Hepatocyte (in vitro differentiated cells): Measurements from ENCODE around the gene MEG3. TPM values are rescaled to one million over a fixed set of nuclear protein-coding genes. Genes with fewer than 3 reads are reported as not detected.

Source experiments
- DNase-seq: peaks from one replicate; pipeline ENCODE4 v3.0.0-alpha.2; 2016; ENCODE audit warnings: low spot score
- H2AFZ ChIP-seq: fragments of 200-600 bp; sonication (generic); 2 replicates; pipeline ENCODE4 v1.6.0; 2016; ENCODE audit warnings: antibody characterized with exemption, mild to moderate bottlenecking
- H3K27ac ChIP-seq: fragments of 200-600 bp; sonication (generic); 2 replicates; pipeline ENCODE4 v1.5.1; 2016; ENCODE audit warnings: mild to moderate bottlenecking
- H3K27me3 ChIP-seq: fragments of 200-600 bp; sonication (generic); 2 replicates; pipeline ENCODE4 v1.6.1; 2016
- H3K36me3 ChIP-seq: fragments of 200-600 bp; sonication (generic); replicated peaks from 2 replicates; pipeline ENCODE4 v1.5.1; 2016; ENCODE audit warnings: low read depth; ENCODE audit not compliant: insufficient read depth
- H3K4me1 ChIP-seq: fragments of 200-600 bp; sonication (generic); 2 replicates; pipeline ENCODE4 v1.5.1; 2016; ENCODE audit warnings: mild to moderate bottlenecking, moderate library complexity; ENCODE audit not compliant: insufficient read depth
- H3K4me2 ChIP-seq: fragments of 200-600 bp; sonication (generic); 2 replicates; pipeline ENCODE4 v1.6.0; 2016
- H3K4me3 ChIP-seq: fragments of 200-600 bp; sonication (generic); 2 replicates; pipeline ENCODE4 v1.5.1; 2016; ENCODE audit warnings: mild to moderate bottlenecking
- H3K79me2 ChIP-seq: fragments of 200-600 bp; sonication (generic); 2 replicates; pipeline ENCODE4 v1.6.0; 2017; ENCODE audit warnings: mild to moderate bottlenecking
- H3K9me2 ChIP-seq: fragments of 200-600 bp; sonication (generic); replicated peaks from 2 replicates; pipeline ENCODE4 v1.6.0; 2017; ENCODE audit warnings: mild to moderate bottlenecking; ENCODE audit not compliant: insufficient read depth
- H3K9me3 ChIP-seq: fragments of 200-600 bp; sonication (generic); 2 replicates; pipeline ENCODE4 v1.5.1; 2016; ENCODE audit warnings: low read depth, mild to moderate bottlenecking
- H4K20me1 ChIP-seq: fragments of 200-600 bp; sonication (generic); 2 replicates; pipeline ENCODE4 v1.6.0; 2016; ENCODE audit warnings: mild to moderate bottlenecking; ENCODE audit not compliant: insufficient read depth, poor library complexity, severe bottlenecking
- EZH2 ChIP-seq: fragments of 200-600 bp; sonication (generic); IDR thresholded peaks from 2 replicates; pipeline ENCODE4 v1.6.1; 2016; ENCODE audit warnings: antibody characterized with exemption, mild to moderate bottlenecking, borderline replicate concordance
- EZH2phosphoT487 ChIP-seq: fragments of 200-600 bp; sonication (generic); IDR thresholded peaks from one replicate; pipeline ENCODE4 v1.6.1; 2018; ENCODE audit warnings: antibody characterized with exemption, mild to moderate bottlenecking, low read depth, moderate library complexity; ENCODE audit not compliant: unreplicated experiment, severe bottlenecking
- WGBS: methylation state at CpG from one replicate; pipeline ENCODE4 v1.1.6; 2016; ENCODE audit warnings: low lambda C conversion rate; ENCODE audit errors: missing lambda C conversion rate; 5-methylcytosine and 5-hydroxymethylcytosine counted together
- microRNA counts: library from miRNA; unstranded; fragments of <30 nt; microRNA quantifications from one replicate; lab custom pipeline; 2017
- microRNA-seq: library from miRNA; unstranded; fragments of <30 nt; microRNA quantifications from one replicate; pipeline ENCODE4, GENCODE V29; 2017
- polyA plus RNA-seq: library from polyadenylated mRNA; unstranded; fragments of >200 nt; fragmentation: Nextera tagmentation; extraction: Ambion mirVana; gene quantifications from 2 replicates; pipeline ENCODE4 v1.2.1, GENCODE V29; 2016
- small RNA-seq: library from RNA; depleted of rRNA; stranded (forward); fragments of <200 nt; gene quantifications from one replicate; pipeline ENCODE3, GENCODE V24; 2014
- total RNA-seq: library from RNA; depleted of rRNA; stranded (reverse); fragments of >200 nt; gene quantifications from 2 replicates; pipeline ENCODE4 v1.2.3, GENCODE V29; 2014
- TF ChIP-seq, protein P1 (sequence below): fragments of 200-600 bp; sonication (generic); IDR thresholded peaks from 2 replicates; pipeline ENCODE4 v1.5.1; 2016; ENCODE audit warnings: antibody characterized with exemption, mild to moderate bottlenecking; ENCODE audit not compliant: poor library complexity

MEG3 gene
- total and polyA plus RNA-seq, 2 experiments from 2014 or later: not detected

DNA sequence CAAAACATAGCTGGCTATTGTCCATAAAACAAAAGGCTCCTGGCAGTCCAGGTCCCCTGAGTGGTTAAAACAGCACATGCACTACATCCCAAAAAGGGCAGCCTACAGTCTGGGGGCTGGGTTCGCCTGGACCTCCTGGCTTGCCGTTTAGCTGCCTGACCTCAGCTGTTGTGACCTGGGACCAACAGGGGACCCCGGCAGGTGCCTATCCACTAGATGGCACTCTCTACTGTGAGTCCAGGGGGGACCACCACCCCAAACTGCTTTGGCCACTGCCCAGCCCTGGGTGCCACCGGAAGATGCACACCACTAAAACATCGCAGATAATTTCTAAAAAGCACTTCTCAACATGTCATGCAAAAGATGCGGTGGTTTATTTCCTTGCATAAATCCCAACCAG lies 80.5 kb downstream of the MEG3 start:
- Histone ChIP-seq H4K20me1 (no peaks in the 10 kb centered on the region), H3K9me2 (no peaks in the 10 kb centered on the region), H2AFZ (no peak overlapping the region), H3K36me3 (no peaks in the 10 kb centered on the region), H3K4me2 (no peak overlapping the region), H3K27ac (no peak overlapping the region), H3K4me3 (no peak overlapping the region), H3K79me2 (no peaks in the 10 kb centered on the region), H3K27me3 (peaks cover 29% of the 10 kb centered on the region), H3K4me1 (peaks cover 39% of the 10 kb centered on the region), H3K9me3 (no peaks in the 10 kb centered on the region)
- TF ChIP-seq, protein P1, sequence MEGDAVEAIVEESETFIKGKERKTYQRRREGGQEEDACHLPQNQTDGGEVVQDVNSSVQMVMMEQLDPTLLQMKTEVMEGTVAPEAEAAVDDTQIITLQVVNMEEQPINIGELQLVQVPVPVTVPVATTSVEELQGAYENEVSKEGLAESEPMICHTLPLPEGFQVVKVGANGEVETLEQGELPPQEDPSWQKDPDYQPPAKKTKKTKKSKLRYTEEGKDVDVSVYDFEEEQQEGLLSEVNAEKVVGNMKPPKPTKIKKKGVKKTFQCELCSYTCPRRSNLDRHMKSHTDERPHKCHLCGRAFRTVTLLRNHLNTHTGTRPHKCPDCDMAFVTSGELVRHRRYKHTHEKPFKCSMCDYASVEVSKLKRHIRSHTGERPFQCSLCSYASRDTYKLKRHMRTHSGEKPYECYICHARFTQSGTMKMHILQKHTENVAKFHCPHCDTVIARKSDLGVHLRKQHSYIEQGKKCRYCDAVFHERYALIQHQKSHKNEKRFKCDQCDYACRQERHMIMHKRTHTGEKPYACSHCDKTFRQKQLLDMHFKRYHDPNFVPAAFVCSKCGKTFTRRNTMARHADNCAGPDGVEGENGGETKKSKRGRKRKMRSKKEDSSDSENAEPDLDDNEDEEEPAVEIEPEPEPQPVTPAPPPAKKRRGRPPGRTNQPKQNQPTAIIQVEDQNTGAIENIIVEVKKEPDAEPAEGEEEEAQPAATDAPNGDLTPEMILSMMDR: peak; percentile 48
- TF ChIP-seq EZH2phosphoT487: no peak
- 47% methylated on average over 6 of the region's 6 CpGs for WGBS
- DNase-seq: no peak

DNA sequence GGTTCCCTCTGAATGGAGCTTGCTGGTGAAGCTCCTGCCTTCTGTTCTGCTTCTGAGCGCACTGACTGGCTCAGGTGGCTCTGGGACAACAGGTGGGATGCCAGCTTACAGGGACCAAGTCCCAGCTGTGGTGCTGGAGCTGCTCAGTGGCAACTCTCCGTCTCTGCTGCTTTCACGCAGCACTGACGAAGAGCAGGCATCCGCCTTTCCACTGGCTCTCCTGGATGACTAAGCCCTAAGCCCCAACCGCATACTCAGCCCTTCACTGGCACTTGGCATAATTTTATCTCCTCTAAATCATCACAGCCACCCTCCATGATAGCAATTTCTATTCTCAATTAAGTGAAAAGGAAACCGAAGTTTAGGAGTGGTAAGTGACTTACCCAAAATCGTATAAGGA lies 81.3 kb downstream of the MEG3 start:
- no peaks in the 10 kb centered on the region for H3K9me2 ChIP-seq
- TF ChIP-seq EZH2 (no peak), EZH2phosphoT487 (no peak)
- TF ChIP-seq, protein P1: no peak
- H4K20me1 ChIP-seq: no peaks in the 10 kb centered on the region
- no peaks in the 10 kb centered on the region for H3K9me3 ChIP-seq
- no peak for DNase-seq
- no peaks in the 10 kb centered on the region for H3K79me2 ChIP-seq
- H3K36me3 ChIP-seq: no peaks in the 10 kb centered on the region
- no peak overlapping the region for H3K27ac ChIP-seq
- peaks cover 32% of the 10 kb centered on the region for H3K4me1 ChIP-seq
- WGBS: 85% methylated on average over 8 of the region's 8 CpGs
- no peak overlapping the region for H2AFZ ChIP-seq
- no peak overlapping the region for H3K4me3 ChIP-seq
- peaks cover 29% of the 10 kb centered on the region for H3K27me3 ChIP-seq
- no peak overlapping the region for H3K4me2 ChIP-seq

GRCh38 chr14:100909439-100909838 lies 83.5 kb downstream of the MEG3 start:
- Histone ChIP-seq H3K27ac (no peak overlapping the region), H3K4me3 (no peak overlapping the region), H3K4me1 (peaks cover 10% of the 10 kb centered on the region), H3K27me3 (peaks cover 23% of the 10 kb centered on the region), H3K79me2 (no peaks in the 10 kb centered on the region), H3K36me3 (no peaks in the 10 kb centered on the region), H3K9me2 (no peaks in the 10 kb centered on the region), H3K4me2 (no peak overlapping the region), H3K9me3 (no peaks in the 10 kb centered on the region), H2AFZ (no peak overlapping the region), H4K20me1 (no peaks in the 10 kb centered on the region)
- no peak for DNase-seq
- TF ChIP-seq EZH2phosphoT487: no peak
- TF ChIP-seq, protein P1: no peak
- TF ChIP-seq EZH2: no peak
- 92% methylated on average over 9 of the region's 9 CpGs for WGBS

MicroRNAs encoded within 50 kb of the gene (microRNA counts, 767-probe panel; counts per million panel counts)
- microRNA hsa-miR-127-3p (lab: Ali Mortazavi, UCI) (not detected), microRNA hsa-miR-127-5p (lab: Ali Mortazavi, UCI) (not detected), microRNA hsa-miR-136-5p (lab: Ali Mortazavi, UCI) (not detected), microRNA hsa-miR-337-3p (lab: Ali Mortazavi, UCI) (not detected), microRNA hsa-miR-337-5p (lab: Ali Mortazavi, UCI) (not detected), microRNA hsa-miR-431-5p (lab: Ali Mortazavi, UCI) (not detected), microRNA hsa-miR-432-5p (lab: Ali Mortazavi, UCI) (not detected), microRNA hsa-miR-433 (lab: Ali Mortazavi, UCI) (not detected), microRNA hsa-miR-493-3p (lab: Ali Mortazavi, UCI) (not detected), microRNA hsa-miR-665 (lab: Ali Mortazavi, UCI) (not detected), microRNA hsa-miR-770-5p (lab: Ali Mortazavi, UCI) (not detected)

Small RNAs within 50 kb of the gene (microRNA-seq; reads per million reads assigned to microRNA genes)
- gene MIR127 (9.4 reads per million, percentile 23 among the genes with 10 or more reads in this experiment), gene MIR136 (not detected), gene MIR2392 (not detected), gene MIR337 (17.0 reads per million, percentile 36 among the genes with 10 or more reads in this experiment), gene MIR431 (1.8 reads per million), gene MIR432 (1.8 reads per million), gene MIR433 (1.3 reads per million), gene MIR493 (10.7 reads per million, percentile 25 among the genes with 10 or more reads in this experiment), gene MIR665 (not detected)

Small RNAs within 50 kb of the gene (small RNA-seq; reads per million reads assigned to genes)
- gene AL117190.3 (not detected), gene MIR127 (not detected), gene MIR136 (not detected), gene MIR2392 (not detected), gene MIR337 (1.6 reads per million, percentile 83 among the genes with 10 or more reads in this experiment), gene MIR431 (not detected), gene MIR432 (not detected), gene MIR433 (not detected), gene MIR493 (0.22 reads per million), gene RF01928 (not detected), gene RF02145 (not detected), gene SNORD112 (not detected)

Other genes starting within 250 kb of the MEG3 start
- gene BEGAIN, start 238.7 kb upstream of the MEG3 start, total RNA-seq: 0.56 and 1.4 TPM in 2 replicates
- 1.8 and 2.5 TPM in 2 replicates for gene BEGAIN, start 238.7 kb upstream of the MEG3 start, polyA plus RNA-seq
- gene DLK1, start 99.2 kb upstream of the MEG3 start, total RNA-seq: 1,033 and 1,378 TPM in 2 replicates
- 3,299 and 3,695 TPM in 2 replicates for gene DLK1, start 99.2 kb upstream of the MEG3 start, polyA plus RNA-seq
- 1.5 and 2.6 TPM in 2 replicates for gene RTL1, start 77.6 kb downstream of the MEG3 start, total RNA-seq
- gene RTL1, start 77.6 kb downstream of the MEG3 start, polyA plus RNA-seq: 1.4 TPM in 2 replicates